ENCODE measurements around the gene MUC6. TPM values are rescaled to one million over a fixed set of nuclear protein-coding genes. Genes with fewer than 3 reads are reported as not detected.

Gene MUC6
- total and polyA plus RNA-seq, 2 of the 8 experiments (the other 6 are each of a cell fraction or from before 2014, with no cell fraction given), result not detected

GRCh38 chr11:970319-970871 is 66.1 kb downstream of the MUC6 start (continued):
- TF ChIP-seq MAFK (IDR thresholded peaks at IDR 0.05; ENCODE audit: low read depth, low read length) (no peak), FOSL1 (IDR thresholded peaks at IDR 0.05; ENCODE audit: insufficient read depth, low read depth, low read length) (no peak), CHD1 (IDR thresholded peaks at IDR 0.05; ENCODE audit: low read depth, low read length) (no peak), BRCA1 (IDR thresholded peaks at IDR 0.05; ENCODE audit: low read depth, low read length) (no peak), TEAD4 (IDR thresholded peaks at IDR 0.05; ENCODE audit: low read depth, low read length) (no peak)

Data from H1 (cell line).